HPDE6-E6E7 (cell line): ENCODE results near the gene IFNA14.
"Not testable (repeated sequence)": the region's sequence is repeated elsewhere in the genome, so short reads cannot be mapped to it uniquely, and the experiment has no call there.

Experiments used
- DNase-seq: peaks from one replicate; pipeline ENCODE4 v3.0.0; 2011; ENCODE audit warnings: missing footprints; ENCODE audit errors: extremely low spot score

The IFNA14 gene

GRCh38 chr9:21213411-21214326 is 26.1 kb downstream of the IFNA14 start:
- DNase-seq = not testable (repeated sequence)

DNA sequence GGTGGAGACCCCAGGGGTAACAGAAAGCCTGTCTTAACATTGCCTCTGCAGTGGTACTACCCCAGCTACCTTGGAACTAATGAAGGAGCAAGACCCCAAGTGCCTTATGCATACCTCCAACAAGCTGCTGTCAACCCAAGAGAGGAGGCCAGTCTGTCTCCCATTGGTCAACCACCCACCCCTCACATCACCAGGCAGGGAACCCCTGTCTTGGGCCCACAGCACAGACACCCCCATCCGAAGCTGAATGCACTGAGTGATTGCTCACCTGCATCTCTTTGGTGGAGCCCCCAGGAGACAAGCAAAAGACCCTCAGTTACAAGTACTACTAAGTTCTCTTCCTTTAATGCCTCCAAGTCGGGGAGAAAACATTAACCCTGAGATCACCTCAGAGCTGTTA is 27.6 kb downstream of the IFNA14 start:
- not testable (repeated sequence) for DNase-seq

- not testable (repeated sequence) for DNase-seq
These were observed 29.0 kb downstream of the IFNA14 start for GRCh38 chr9:21210782-21211181.

DNA sequence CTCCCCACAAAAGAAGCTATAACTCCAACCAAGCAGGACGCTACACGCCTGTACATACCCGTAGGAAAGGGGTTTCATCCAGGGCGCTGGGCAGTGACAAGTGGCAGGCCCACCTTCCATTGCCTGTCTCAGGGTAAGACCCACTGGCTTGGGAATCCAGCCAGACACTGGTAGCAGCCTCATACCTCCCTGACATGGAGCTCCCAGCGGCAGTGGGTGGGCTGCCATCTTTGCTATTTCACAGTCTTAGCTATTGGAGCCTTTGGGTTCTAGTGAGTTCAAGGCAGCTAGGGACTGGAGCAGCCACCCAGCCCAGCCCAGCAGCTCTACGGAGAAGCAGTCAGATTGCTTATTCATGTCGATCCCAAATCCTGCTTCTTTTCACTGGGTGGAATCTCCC is 29.5 kb downstream of the IFNA14 start:
- no peak for DNase-seq

GRCh38 chr9:21207043-21207442 is 32.8 kb downstream of the IFNA14 start, which contains the start of gene IFNA10:
Gene IFNA10, minus strand, starts transcription at chr9:21207143. Its CDS starts 46 bp downstream, at chr9:21207097.
- not testable (repeated sequence) for DNase-seq

- DNase-seq = no peak
These were observed 34.6 kb downstream of the IFNA14 start for GRCh38 chr9:21205204-21205603.

- not testable (repeated sequence) for DNase-seq
These were observed 37.7 kb downstream of the IFNA14 start, which contains the start of gene IFNA7 for GRCh38 chr9:21202105-21202504. Gene IFNA7, minus strand, starts transcription at chr9:21202205. Its CDS starts 40 bp downstream, at chr9:21202165.

GRCh38 chr9:21194867-21195776 is 44.7 kb downstream of the IFNA14 start:
- DNase-seq = not testable (repeated sequence)
